Bronchial epithelial cell (primary cell): ENCODE results near the gene ITGA8. TPM values are rescaled to one million over a fixed set of nuclear protein-coding genes. Genes with fewer than 3 reads are reported as not detected.
"Not testable (repeated sequence)": the region's sequence is repeated elsewhere in the genome, so short reads cannot be mapped to it uniquely, and the experiment has no call there.

Experiments
- DNase-seq: peaks from one replicate; pipeline ENCODE4 v3.0.0-alpha.2; 2010; ENCODE audit warnings: low read depth
- FAIRE-seq: peaks from 2 replicates; lab custom pipeline; 2011; peaks lifted over from hg19 to GRCh38; lab: Jason Lieb, UNC
- H3K27me3 ChIP-seq: 2 replicates; pipeline ENCODE4 v1.5.1; 2011; ENCODE audit warnings: low read length; ENCODE audit not compliant: control insufficient read depth, insufficient read depth
- H3K36me3 ChIP-seq: 2 replicates; pipeline ENCODE4 v1.5.1; 2011; ENCODE audit warnings: low read length; ENCODE audit not compliant: control insufficient read depth, insufficient read depth
- H3K4me3 ChIP-seq: 2 replicates; pipeline ENCODE4 v1.5.1; 2011; ENCODE audit warnings: mild to moderate bottlenecking, low read depth, low read length, control low read depth
- CTCF ChIP-seq: IDR thresholded peaks from 2 replicates; pipeline ENCODE4 v1.5.1; 2011; ENCODE audit warnings: mild to moderate bottlenecking, moderate library complexity, low read length, control low read depth, inconsistent platforms; ENCODE audit not compliant: insufficient read depth, severe bottlenecking
- total RNA-seq: library from RNA; depleted of rRNA; stranded (reverse); fragments of >200 nt; gene quantifications from 2 replicates; pipeline ENCODE4 v1.2.1, GENCODE V29; 2014

The ITGA8 gene
- total RNA-seq, 1 donor from 2014 or later = under 0.01 TPM

- Histone ChIP-seq H3K27me3 (no peaks in the 10 kb centered on the region), H3K4me3 (no peak overlapping the region), H3K36me3 (no peaks in the 10 kb centered on the region)
- no peak for TF ChIP-seq CTCF
- no peak for DNase-seq
- no peak for FAIRE-seq
Observed at GRCh38 chr10:15478950-15479349, 240.8 kb downstream of the ITGA8 start.

GRCh38 chr10:15478429-15478828 is 241.3 kb downstream of the ITGA8 start:
- no peak for TF ChIP-seq CTCF
- FAIRE-seq = peak; percentile 50
- no peaks in the 10 kb centered on the region for H3K36me3 ChIP-seq
- H3K27me3 ChIP-seq = no peaks in the 10 kb centered on the region
- DNase-seq = no peak
- no peak overlapping the region for H3K4me3 ChIP-seq

- Histone ChIP-seq H3K4me3 (no peak overlapping the region), H3K27me3 (no peaks in the 10 kb centered on the region), H3K36me3 (no peaks in the 10 kb centered on the region)
- no peak for FAIRE-seq
- DNase-seq = no peak
- no peak for TF ChIP-seq CTCF
Observed at GRCh38 chr10:15476337-15476736, 243.4 kb downstream of the ITGA8 start.

- not testable (repeated sequence) for H3K27me3 ChIP-seq, H3K36me3 ChIP-seq, DNase-seq, FAIRE-seq, H3K4me3 ChIP-seq
Observed at GRCh38 chr10:15475439-15475838, 244.3 kb downstream of the ITGA8 start.

- no peak for FAIRE-seq
- no peak for DNase-seq
- no peaks in the 10 kb centered on the region for H3K27me3 ChIP-seq
- H3K36me3 ChIP-seq = no peaks in the 10 kb centered on the region
- H3K4me3 ChIP-seq = no peak overlapping the region
- TF ChIP-seq CTCF = no peak
Observed at GRCh38 chr10:15474671-15475070, 245.1 kb downstream of the ITGA8 start.

GRCh38 chr10:15473396-15473767 is 246.3 kb downstream of the ITGA8 start:
- DNase-seq = no peak
- Histone ChIP-seq H3K4me3 (no peak overlapping the region), H3K27me3 (no peaks in the 10 kb centered on the region), H3K36me3 (no peaks in the 10 kb centered on the region)
- FAIRE-seq = no peak
- TF ChIP-seq CTCF = no peak
